Measurements from ENCODE around the gene ARID1B.

ARID1B gene

DNA sequence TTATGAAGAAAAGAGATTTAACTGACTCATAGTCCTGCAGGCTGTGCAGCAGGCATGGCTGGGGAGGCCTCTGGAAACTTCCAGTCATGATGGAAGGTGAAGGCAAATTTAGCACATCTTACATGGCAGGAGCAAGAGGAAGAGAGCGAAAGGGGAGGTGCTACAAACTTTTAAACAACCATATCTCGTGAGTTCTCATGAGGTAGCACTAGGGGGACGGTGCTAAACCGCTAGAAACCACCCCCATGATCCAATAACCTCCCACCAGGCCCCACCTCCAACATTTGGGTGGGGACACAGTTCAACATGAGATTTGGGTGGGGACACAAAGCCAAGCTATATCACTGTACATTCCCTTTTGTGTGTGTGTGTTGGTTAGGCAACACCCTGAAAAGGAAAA is 336.2 kb downstream of the ARID1B start:
- no peaks in the 10 kb centered on the region for H3K9me3 ChIP-seq (ENCODE audit: control insufficient read depth, insufficient read depth, low read depth, low read length)
- H3K36me3 ChIP-seq (ENCODE audit: control insufficient read depth in 2 of 2, insufficient read depth in 1 of 2, low read length in 2 of 2): peaks cover 0 to 11% of the 10 kb centered on the region in 2 experiments; a peak in 1 of 3 replicates
- POLR2A ChIA-PET: no interaction called here

DNA sequence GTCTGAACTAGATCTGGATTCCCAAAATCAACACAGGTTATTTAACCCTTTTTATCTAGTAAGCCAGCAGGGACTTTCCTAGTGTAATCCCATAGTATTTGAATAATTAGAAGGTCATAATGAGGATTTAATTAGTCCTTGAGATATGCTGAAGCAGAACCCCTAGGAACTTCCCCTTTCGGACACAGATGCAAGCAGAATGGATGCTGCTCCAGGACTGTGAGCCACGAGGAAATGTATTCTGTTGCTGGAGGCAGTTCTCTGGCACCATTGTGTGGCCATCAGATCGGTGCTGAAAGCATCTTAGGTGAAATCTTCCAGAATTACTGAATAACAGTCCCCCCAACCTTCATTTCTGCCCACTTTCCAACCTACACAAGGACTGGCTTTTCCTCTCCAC is 339.2 kb downstream of the ARID1B start:
- no peak overlapping the region for H3K27ac ChIP-seq (ENCODE audit: extremely low read depth, low read depth, low read length)
- CTCF ChIA-PET: interaction anchor here (1.3 kb wide), 2 partner anchors 25 to 70 kb away, joined by 3 read pairs; no protein-coding TSS in a partner anchor
- POLR2A ChIA-PET: no interaction called here
- H3K4me3 ChIP-seq (ENCODE audit: low read depth, low read length): no peak overlapping the region
- peaks cover 0 to 8% of the 10 kb centered on the region in 2 experiments; a peak in 1 of 3 replicates for H3K36me3 ChIP-seq (ENCODE audit: control insufficient read depth in 2 of 2, insufficient read depth in 1 of 2, low read length in 2 of 2)
- no peaks in the 10 kb centered on the region for H3K9me3 ChIP-seq (ENCODE audit: control insufficient read depth, insufficient read depth, low read depth, low read length)
- no peaks in the 10 kb centered on the region for H3K4me1 ChIP-seq (ENCODE audit: control insufficient read depth, insufficient read depth, low read length)
- TF ChIP-seq, protein P1, sequence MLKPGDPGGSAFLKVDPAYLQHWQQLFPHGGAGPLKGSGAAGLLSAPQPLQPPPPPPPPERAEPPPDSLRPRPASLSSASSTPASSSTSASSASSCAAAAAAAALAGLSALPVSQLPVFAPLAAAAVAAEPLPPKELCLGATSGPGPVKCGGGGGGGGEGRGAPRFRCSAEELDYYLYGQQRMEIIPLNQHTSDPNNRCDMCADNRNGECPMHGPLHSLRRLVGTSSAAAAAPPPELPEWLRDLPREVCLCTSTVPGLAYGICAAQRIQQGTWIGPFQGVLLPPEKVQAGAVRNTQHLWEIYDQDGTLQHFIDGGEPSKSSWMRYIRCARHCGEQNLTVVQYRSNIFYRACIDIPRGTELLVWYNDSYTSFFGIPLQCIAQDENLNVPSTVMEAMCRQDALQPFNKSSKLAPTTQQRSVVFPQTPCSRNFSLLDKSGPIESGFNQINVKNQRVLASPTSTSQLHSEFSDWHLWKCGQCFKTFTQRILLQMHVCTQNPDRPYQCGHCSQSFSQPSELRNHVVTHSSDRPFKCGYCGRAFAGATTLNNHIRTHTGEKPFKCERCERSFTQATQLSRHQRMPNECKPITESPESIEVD (tag by site-specific recombination; IDR thresholded peaks at IDR 0.05): no peak
- TF ChIP-seq ZNF623 (tag by site-specific recombination; IDR thresholded peaks at IDR 0.05): no peak
- no peak for TF ChIP-seq KLF9 (tag by site-specific recombination; IDR thresholded peaks at IDR 0.05; ENCODE audit: low read depth)
- TF ChIP-seq, protein P2, sequence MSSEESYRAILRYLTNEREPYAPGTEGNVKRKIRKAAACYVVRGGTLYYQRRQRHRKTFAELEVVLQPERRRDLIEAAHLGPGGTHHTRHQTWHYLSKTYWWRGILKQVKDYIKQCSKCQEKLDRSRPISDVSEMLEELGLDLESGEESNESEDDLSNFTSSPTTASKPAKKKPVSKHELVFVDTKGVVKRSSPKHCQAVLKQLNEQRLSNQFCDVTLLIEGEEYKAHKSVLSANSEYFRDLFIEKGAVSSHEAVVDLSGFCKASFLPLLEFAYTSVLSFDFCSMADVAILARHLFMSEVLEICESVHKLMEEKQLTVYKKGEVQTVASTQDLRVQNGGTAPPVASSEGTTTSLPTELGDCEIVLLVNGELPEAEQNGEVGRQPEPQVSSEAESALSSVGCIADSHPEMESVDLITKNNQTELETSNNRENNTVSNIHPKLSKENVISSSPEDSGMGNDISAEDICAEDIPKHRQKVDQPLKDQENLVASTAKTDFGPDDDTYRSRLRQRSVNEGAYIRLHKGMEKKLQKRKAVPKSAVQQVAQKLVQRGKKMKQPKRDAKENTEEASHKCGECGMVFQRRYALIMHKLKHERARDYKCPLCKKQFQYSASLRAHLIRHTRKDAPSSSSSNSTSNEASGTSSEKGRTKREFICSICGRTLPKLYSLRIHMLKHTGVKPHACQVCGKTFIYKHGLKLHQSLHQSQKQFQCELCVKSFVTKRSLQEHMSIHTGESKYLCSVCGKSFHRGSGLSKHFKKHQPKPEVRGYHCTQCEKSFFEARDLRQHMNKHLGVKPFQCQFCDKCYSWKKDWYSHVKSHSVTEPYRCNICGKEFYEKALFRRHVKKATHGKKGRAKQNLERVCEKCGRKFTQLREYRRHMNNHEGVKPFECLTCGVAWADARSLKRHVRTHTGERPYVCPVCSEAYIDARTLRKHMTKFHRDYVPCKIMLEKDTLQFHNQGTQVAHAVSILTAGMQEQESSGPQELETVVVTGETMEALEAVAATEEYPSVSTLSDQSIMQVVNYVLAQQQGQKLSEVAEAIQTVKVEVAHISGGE (tag by site-specific recombination; conservative IDR thresholded peaks at IDR 0.05; ENCODE audit: low read depth): no peak
- TF ChIP-seq, protein P3, sequence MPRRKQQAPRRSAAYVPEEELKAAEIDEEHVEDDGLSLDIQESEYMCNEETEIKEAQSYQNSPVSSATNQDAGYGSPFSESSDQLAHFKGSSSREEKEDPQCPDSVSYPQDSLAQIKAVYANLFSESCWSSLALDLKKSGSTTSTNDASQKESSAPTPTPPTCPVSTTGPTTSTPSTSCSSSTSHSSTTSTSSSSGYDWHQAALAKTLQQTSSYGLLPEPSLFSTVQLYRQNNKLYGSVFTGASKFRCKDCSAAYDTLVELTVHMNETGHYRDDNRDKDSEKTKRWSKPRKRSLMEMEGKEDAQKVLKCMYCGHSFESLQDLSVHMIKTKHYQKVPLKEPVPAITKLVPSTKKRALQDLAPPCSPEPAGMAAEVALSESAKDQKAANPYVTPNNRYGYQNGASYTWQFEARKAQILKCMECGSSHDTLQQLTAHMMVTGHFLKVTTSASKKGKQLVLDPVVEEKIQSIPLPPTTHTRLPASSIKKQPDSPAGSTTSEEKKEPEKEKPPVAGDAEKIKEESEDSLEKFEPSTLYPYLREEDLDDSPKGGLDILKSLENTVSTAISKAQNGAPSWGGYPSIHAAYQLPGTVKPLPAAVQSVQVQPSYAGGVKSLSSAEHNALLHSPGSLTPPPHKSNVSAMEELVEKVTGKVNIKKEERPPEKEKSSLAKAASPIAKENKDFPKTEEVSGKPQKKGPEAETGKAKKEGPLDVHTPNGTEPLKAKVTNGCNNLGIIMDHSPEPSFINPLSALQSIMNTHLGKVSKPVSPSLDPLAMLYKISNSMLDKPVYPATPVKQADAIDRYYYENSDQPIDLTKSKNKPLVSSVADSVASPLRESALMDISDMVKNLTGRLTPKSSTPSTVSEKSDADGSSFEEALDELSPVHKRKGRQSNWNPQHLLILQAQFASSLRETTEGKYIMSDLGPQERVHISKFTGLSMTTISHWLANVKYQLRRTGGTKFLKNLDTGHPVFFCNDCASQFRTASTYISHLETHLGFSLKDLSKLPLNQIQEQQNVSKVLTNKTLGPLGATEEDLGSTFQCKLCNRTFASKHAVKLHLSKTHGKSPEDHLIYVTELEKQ (tag by site-specific recombination; IDR thresholded peaks at IDR 0.05; ENCODE audit: borderline replicate concordance): no peak

More for the DNA sequence above, 336.2 kb downstream of the ARID1B start:
- CTCF ChIA-PET: no interaction called here
- H3K4me1 ChIP-seq (ENCODE audit: control insufficient read depth, insufficient read depth, low read length): peaks cover 5% of the 10 kb centered on the region; the same call in 1 of the 2 replicates
- H3K27ac ChIP-seq (ENCODE audit: extremely low read depth, low read depth, low read length): no peak overlapping the region
- TF ChIP-seq, protein P4, sequence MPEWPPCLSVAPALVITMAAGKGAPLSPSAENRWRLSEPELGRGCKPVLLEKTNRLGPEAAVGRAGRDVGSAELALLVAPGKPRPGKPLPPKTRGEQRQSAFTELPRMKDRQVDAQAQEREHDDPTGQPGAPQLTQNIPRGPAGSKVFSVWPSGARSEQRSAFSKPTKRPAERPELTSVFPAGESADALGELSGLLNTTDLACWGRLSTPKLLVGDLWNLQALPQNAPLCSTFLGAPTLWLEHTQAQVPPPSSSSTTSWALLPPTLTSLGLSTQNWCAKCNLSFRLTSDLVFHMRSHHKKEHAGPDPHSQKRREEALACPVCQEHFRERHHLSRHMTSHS (tag by site-specific recombination; IDR thresholded peaks at IDR 0.05): no peak
- TF ChIP-seq HOXD13 (CRISPR knock-in tag; IDR thresholded peaks at IDR 0.05; ENCODE audit: borderline replicate concordance): no peak
- no peak for TF ChIP-seq ZNF184 (tag by site-specific recombination; IDR thresholded peaks at IDR 0.05)
- TF ChIP-seq ZNF610 (tag by site-specific recombination; IDR thresholded peaks at IDR 0.05; ENCODE audit: borderline replicate concordance): no peak
- TF ChIP-seq, protein P5, sequence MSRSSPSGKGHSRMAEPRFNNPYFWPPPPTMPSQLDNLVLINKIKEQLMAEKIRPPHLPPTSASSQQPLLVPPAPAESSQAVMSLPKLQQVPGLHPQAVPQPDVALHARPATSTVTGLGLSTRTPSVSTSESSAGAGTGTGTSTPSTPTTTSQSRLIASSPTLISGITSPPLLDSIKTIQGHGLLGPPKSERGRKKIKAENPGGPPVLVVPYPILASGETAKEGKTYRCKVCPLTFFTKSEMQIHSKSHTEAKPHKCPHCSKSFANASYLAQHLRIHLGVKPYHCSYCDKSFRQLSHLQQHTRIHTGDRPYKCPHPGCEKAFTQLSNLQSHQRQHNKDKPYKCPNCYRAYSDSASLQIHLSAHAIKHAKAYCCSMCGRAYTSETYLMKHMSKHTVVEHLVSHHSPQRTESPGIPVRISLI (tag by site-specific recombination; IDR thresholded peaks at IDR 0.05): no peak
- TF ChIP-seq ZNF223 (tag by site-specific recombination; IDR thresholded peaks at IDR 0.05): no peak
- no peak for TF ChIP-seq ZBTB17 (tag by site-specific recombination; IDR thresholded peaks at IDR 0.05)
- no peak for TF ChIP-seq ZNF221 (tag by site-specific recombination; IDR thresholded peaks at IDR 0.05; ENCODE audit: borderline replicate concordance)
- no peak for TF ChIP-seq GLIS2 (tag by site-specific recombination; IDR thresholded peaks at IDR 0.05)
- no peak overlapping the region for H3K4me3 ChIP-seq (ENCODE audit: low read depth, low read length)

All from HEK293 (cell line).